ENCODE data around the gene TMEM121.
"Not testable (repeated sequence)": the region's sequence is repeated elsewhere in the genome, so short reads cannot be mapped to it uniquely, and the experiment has no call there.

The TMEM121 gene

GRCh38 chr14:105571181-105571951 lies 45.0 kb downstream of the TMEM121 start:
- not testable (repeated sequence) for DNase-seq

- DNase-seq = not testable (repeated sequence)
These were observed 45.7 kb downstream of the TMEM121 start for GRCh38 chr14:105572063-105572462.

GRCh38 chr14:105573841-105574240 lies 47.5 kb downstream of the TMEM121 start:
- DNase-seq = not testable (repeated sequence)

GRCh38 chr14:105574411-105574810 lies 48.0 kb downstream of the TMEM121 start:
- not testable (repeated sequence) for DNase-seq

GRCh38 chr14:105575016-105575700 lies 48.8 kb downstream of the TMEM121 start:
- not testable (repeated sequence) for DNase-seq

GRCh38 chr14:105576525-105577088 lies 50.2 kb downstream of the TMEM121 start:
- DNase-seq = no peak

GRCh38 chr14:105577314-105577861 lies 51.0 kb downstream of the TMEM121 start:
- DNase-seq = no peak

GRCh38 chr14:105578070-105578469 lies 51.7 kb downstream of the TMEM121 start:
- no peak for DNase-seq

- DNase-seq = not testable (repeated sequence)
These were observed 52.8 kb downstream of the TMEM121 start for GRCh38 chr14:105579221-105579620.

Data from fibroblast of skin of abdomen (primary cell).